ENCODE results near the gene DAD1. TPM values are rescaled to one million over a fixed set of nuclear protein-coding genes. Genes with fewer than 3 reads are reported as not detected.

The DAD1 gene
- total RNA-seq, 1 donor from 2014 or later, result 155 TPM

DNA sequence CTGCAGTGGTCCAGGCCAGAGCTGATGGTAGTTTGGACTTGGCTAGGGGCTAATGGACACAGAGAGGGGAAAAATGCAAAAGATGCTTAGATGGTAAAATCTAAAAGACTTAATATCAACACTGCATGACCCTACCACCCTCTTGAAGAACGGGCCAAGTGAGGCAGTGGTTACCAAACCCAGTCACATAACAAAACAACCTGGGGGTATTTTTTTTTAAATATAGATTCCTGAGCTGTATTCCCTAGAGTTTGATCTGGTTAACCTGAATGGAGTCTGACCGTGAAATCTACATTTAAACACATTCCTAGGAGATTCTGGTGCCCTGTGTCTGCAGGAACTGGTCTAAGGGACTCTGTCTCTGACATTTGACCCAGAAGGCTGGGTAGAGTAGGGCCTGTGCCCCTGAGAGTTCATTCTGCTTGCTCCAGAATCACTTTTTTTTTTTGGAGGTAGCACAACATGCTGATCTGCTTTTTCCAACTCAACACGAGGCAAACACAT, 24.8 kb upstream of the DAD1 start:
- peaks cover 10% of the 10 kb centered on the region for H3K4me1 Mint-ChIP-seq
- TF ChIP-seq, protein P1, sequence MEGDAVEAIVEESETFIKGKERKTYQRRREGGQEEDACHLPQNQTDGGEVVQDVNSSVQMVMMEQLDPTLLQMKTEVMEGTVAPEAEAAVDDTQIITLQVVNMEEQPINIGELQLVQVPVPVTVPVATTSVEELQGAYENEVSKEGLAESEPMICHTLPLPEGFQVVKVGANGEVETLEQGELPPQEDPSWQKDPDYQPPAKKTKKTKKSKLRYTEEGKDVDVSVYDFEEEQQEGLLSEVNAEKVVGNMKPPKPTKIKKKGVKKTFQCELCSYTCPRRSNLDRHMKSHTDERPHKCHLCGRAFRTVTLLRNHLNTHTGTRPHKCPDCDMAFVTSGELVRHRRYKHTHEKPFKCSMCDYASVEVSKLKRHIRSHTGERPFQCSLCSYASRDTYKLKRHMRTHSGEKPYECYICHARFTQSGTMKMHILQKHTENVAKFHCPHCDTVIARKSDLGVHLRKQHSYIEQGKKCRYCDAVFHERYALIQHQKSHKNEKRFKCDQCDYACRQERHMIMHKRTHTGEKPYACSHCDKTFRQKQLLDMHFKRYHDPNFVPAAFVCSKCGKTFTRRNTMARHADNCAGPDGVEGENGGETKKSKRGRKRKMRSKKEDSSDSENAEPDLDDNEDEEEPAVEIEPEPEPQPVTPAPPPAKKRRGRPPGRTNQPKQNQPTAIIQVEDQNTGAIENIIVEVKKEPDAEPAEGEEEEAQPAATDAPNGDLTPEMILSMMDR (conservative IDR thresholded peaks at IDR 0.05), result no peak
- H3K36me3 Mint-ChIP-seq (ENCODE audit: low read depth), result peaks cover 5% of the 10 kb centered on the region
- no peak overlapping the region for H3K4me3 Mint-ChIP-seq
- no peaks in the 10 kb centered on the region for H3K27me3 Mint-ChIP-seq (ENCODE audit: low read depth)
- H3K9me3 Mint-ChIP-seq, result no peaks in the 10 kb centered on the region
- no peak for DNase-seq (ENCODE audit: low read depth, low spot score)
- H3K27ac Mint-ChIP-seq (ENCODE audit: unreplicated experiment), result no peak overlapping the region

DNA sequence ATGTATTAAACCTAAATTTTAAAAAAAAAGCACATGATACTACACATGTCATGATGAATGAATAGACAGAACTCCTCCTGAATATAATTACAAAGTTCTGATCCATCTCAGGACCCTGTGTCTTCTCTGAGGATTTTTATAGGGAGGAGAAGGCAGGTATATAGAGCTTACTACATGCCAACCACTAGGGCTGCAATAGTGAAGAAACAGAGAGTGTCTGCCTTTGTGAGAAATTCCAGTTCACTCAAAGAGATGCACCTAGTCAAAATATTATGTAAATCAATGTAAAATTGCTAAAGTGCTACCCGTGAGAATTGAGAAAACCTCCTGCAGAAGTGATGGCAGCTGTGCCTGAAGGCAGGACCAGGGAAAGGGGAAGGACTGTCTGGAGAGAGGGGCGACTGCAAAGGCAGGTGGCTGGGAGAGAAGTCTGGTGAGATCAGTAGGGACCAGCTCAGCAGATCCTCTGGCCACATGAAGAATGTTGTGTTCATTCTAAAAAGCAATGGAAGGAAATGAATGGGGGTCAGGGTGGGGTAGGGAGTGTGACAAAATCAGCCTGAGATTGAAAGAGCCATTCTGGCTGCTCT, 24.2 kb upstream of the DAD1 start:
- H3K36me3 Mint-ChIP-seq (ENCODE audit: low read depth), result peaks cover 5% of the 10 kb centered on the region
- H3K4me1 Mint-ChIP-seq, result peaks cover 10% of the 10 kb centered on the region
- H3K27ac Mint-ChIP-seq (ENCODE audit: unreplicated experiment), result peak overlapping the region; percentile 44
- TF ChIP-seq, protein P1 (conservative IDR thresholded peaks at IDR 0.05), result peak; percentile 51
- no peaks in the 10 kb centered on the region for H3K27me3 Mint-ChIP-seq (ENCODE audit: low read depth)
- H3K9me3 Mint-ChIP-seq, result no peaks in the 10 kb centered on the region
- no peak for DNase-seq (ENCODE audit: low read depth, low spot score)
- H3K4me3 Mint-ChIP-seq, result no peak overlapping the region

DNA sequence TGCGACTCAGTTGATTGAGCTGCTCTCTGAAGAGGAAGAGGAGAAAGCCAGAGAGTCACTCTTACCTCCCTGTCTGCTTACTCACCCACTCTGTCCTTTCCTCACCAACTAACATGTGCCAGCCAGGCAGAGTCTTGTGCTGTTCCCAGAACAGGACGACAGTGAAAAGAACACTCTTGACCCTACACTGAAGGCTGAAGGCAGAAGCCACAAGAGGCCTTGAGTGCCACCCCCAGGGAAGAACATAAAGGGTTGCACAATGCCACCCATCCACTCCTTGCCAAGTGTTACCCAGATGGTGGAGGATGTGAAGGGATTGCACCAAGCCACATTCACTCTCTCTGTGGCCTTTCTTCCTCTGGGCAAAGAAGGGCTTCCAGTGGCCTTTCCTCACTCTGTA, 21.9 kb upstream of the DAD1 start:
- Mint-ChIP-seq H3K27ac (ENCODE audit: unreplicated experiment) (no peak overlapping the region), H3K4me1 (peaks cover 10% of the 10 kb centered on the region), H3K36me3 (ENCODE audit: low read depth) (peaks cover 5% of the 10 kb centered on the region), H3K9me3 (no peaks in the 10 kb centered on the region), H3K27me3 (ENCODE audit: low read depth) (no peaks in the 10 kb centered on the region), H3K4me3 (no peak overlapping the region)
- TF ChIP-seq, protein P1 (conservative IDR thresholded peaks at IDR 0.05), result no peak
- DNase-seq (ENCODE audit: low read depth, low spot score), result no peak

DNA sequence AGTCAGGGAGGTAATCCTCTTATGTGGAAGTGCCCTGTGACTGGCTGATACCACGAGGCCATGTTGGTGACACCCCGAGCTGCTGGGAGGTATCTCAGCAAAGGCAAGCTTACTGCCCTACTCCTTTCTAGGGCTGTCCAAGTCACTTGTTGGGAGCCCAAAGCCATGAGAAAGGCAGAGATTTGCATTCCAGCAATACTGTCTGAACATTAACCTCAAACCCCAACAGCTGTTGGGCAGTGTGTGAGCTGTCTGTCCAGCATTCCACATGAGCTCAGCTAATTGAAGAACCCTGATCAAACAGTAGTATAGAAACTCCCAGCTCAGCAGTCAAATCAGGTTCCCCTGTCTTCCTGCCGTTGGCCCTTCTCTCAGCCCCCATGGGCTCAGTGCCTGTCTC, 18.3 kb upstream of the DAD1 start:
- H3K36me3 Mint-ChIP-seq (ENCODE audit: low read depth), result peaks cover 12% of the 10 kb centered on the region
- no peaks in the 10 kb centered on the region for H3K27me3 Mint-ChIP-seq (ENCODE audit: low read depth)
- no peaks in the 10 kb centered on the region for H3K4me1 Mint-ChIP-seq
- H3K27ac Mint-ChIP-seq (ENCODE audit: unreplicated experiment), result no peak overlapping the region
- TF ChIP-seq, protein P1 (conservative IDR thresholded peaks at IDR 0.05), result no peak
- no peak overlapping the region for H3K4me3 Mint-ChIP-seq
- no peaks in the 10 kb centered on the region for H3K9me3 Mint-ChIP-seq
- no peak for DNase-seq (ENCODE audit: low read depth, low spot score)

DNA sequence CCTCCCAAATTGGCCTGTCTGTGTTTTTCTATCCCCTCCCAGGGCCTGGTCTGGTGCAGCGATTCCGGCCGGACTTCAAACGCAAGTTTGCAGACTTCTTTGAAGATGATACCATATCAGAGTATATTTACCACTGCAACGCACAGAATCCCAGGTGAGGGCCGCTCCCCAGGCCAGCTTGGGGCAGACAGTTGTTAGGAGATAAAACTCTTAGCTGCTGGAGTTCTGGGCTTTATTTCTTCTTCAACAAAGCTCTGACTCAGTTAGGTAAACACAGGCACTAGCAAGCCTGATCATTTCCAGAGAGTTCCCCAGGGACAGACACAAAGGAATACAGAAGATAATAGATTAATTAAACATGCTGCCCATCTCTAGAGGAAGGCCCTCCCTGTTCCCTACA, 17.4 kb upstream of the DAD1 start:
- Mint-ChIP-seq H3K9me3 (no peaks in the 10 kb centered on the region), H3K36me3 (ENCODE audit: low read depth) (peaks cover 12% of the 10 kb centered on the region), H3K27ac (ENCODE audit: unreplicated experiment) (no peak overlapping the region), H3K4me1 (no peaks in the 10 kb centered on the region), H3K4me3 (no peak overlapping the region), H3K27me3 (ENCODE audit: low read depth) (no peaks in the 10 kb centered on the region)
- TF ChIP-seq, protein P1 (conservative IDR thresholded peaks at IDR 0.05), result no peak
- no peak for DNase-seq (ENCODE audit: low read depth, low spot score)
